ENCODE data around the gene LNPEP. TPM values are rescaled to one million over a fixed set of nuclear protein-coding genes. Genes with fewer than 3 reads are reported as not detected.

Gene LNPEP
- total RNA-seq, 1 experiment from 2014 or later, result 85.5 TPM

DNA sequence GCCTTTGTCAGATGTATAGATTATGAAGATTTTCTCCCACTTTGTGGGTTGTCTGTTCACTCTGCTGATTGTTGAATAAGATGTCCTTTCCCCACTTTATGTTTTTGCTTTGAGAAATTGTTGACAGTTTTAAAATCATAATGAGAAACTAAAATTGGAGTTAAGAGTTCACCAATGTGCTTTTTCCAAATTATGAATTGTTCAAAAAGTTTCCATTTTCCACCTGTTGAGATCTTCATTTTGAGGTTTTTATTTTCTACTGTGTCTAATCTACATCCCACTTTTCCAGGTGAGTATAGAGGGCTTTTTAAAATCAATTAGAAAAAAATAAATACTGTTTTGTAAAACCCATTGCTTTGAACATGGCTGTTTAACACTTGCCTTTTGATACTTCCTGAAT is 55.8 kb downstream of the LNPEP start:
- Mint-ChIP-seq H3K4me1 (ENCODE audit: low read depth, unreplicated experiment) (no peaks in the 10 kb centered on the region), H3K4me3 (ENCODE audit: low read depth, unreplicated experiment) (no peak overlapping the region), H3K27ac (ENCODE audit: unreplicated experiment) (no peak overlapping the region), H3K27me3 (ENCODE audit: unreplicated experiment) (no peaks in the 10 kb centered on the region), H3K9me3 (ENCODE audit: low read depth, unreplicated experiment) (no peaks in the 10 kb centered on the region), H3K36me3 (ENCODE audit: insufficient read depth, unreplicated experiment) (peaks cover 14% of the 10 kb centered on the region)
- intact Hi-C loops (cut with micrococcal nuclease; ENCODE audit: unreplicated experiment), result no loop called here
- DNase-seq, result no peak
- BruUV-seq (replicated peaks), result no TSS peak
- CTCF ChIA-PET, result no interaction called here
- TF ChIP-seq, protein P1, sequence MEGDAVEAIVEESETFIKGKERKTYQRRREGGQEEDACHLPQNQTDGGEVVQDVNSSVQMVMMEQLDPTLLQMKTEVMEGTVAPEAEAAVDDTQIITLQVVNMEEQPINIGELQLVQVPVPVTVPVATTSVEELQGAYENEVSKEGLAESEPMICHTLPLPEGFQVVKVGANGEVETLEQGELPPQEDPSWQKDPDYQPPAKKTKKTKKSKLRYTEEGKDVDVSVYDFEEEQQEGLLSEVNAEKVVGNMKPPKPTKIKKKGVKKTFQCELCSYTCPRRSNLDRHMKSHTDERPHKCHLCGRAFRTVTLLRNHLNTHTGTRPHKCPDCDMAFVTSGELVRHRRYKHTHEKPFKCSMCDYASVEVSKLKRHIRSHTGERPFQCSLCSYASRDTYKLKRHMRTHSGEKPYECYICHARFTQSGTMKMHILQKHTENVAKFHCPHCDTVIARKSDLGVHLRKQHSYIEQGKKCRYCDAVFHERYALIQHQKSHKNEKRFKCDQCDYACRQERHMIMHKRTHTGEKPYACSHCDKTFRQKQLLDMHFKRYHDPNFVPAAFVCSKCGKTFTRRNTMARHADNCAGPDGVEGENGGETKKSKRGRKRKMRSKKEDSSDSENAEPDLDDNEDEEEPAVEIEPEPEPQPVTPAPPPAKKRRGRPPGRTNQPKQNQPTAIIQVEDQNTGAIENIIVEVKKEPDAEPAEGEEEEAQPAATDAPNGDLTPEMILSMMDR (IDR thresholded peaks at IDR 0.05; ENCODE audit: unreplicated experiment), result no peak

DNA sequence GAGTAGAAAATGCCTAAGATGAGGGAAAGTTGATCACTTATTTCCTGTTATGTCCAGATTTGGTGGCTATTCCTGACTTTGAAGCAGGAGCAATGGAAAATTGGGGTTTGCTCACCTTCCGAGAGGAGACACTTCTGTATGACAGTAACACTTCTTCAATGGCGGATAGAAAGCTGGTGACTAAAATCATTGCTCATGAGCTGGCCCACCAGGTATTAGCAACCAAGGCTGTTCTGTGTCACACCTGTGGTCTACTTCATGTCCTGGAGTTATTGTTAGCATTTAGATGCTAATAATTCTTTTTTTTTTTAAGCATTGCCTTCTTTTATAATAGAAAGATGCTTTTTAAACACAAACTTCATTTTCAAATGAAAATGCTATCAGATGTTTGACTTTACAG is 57.9 kb downstream of the LNPEP start:
- intact Hi-C loops (cut with micrococcal nuclease; ENCODE audit: unreplicated experiment), result no loop called here
- no TSS peak for BruUV-seq (replicated peaks)
- CTCF ChIA-PET, result no interaction called here
- TF ChIP-seq, protein P1 (IDR thresholded peaks at IDR 0.05; ENCODE audit: unreplicated experiment), result no peak
- H3K27me3 Mint-ChIP-seq (ENCODE audit: unreplicated experiment), result no peaks in the 10 kb centered on the region
- H3K36me3 Mint-ChIP-seq (ENCODE audit: insufficient read depth, unreplicated experiment), result peaks cover 14% of the 10 kb centered on the region
- no peaks in the 10 kb centered on the region for H3K4me1 Mint-ChIP-seq (ENCODE audit: low read depth, unreplicated experiment)
- H3K4me3 Mint-ChIP-seq (ENCODE audit: low read depth, unreplicated experiment), result no peak overlapping the region
- no peak for DNase-seq
- H3K27ac Mint-ChIP-seq (ENCODE audit: unreplicated experiment), result no peak overlapping the region
- H3K9me3 Mint-ChIP-seq (ENCODE audit: low read depth, unreplicated experiment), result no peaks in the 10 kb centered on the region

DNA sequence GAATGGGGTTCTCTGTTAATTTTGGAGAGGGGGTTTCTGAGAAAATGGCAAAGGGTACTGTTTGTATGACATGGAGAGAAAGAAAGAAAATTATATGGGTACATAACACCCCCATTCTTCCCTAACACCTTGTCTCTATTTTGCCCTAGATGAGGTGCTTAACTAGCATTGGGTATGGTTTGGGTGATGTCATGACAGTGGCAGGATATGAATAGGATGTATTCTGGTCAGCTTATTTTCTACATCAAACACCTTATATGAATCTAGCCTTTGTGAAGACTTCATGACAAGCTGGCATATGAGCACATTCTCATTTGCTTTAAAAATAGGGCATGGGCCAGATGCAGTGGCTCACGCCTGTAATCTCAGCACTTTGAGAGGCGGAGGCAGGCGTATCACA is 58.6 kb downstream of the LNPEP start:
- DNase-seq, result no peak
- CTCF ChIA-PET, result no interaction called here
- Mint-ChIP-seq H3K27me3 (ENCODE audit: unreplicated experiment) (no peaks in the 10 kb centered on the region), H3K9me3 (ENCODE audit: low read depth, unreplicated experiment) (no peaks in the 10 kb centered on the region), H3K36me3 (ENCODE audit: insufficient read depth, unreplicated experiment) (peaks cover 14% of the 10 kb centered on the region), H3K27ac (ENCODE audit: unreplicated experiment) (no peak overlapping the region), H3K4me3 (ENCODE audit: low read depth, unreplicated experiment) (no peak overlapping the region), H3K4me1 (ENCODE audit: low read depth, unreplicated experiment) (no peaks in the 10 kb centered on the region)
- no TSS peak for BruUV-seq (replicated peaks)
- TF ChIP-seq, protein P1 (IDR thresholded peaks at IDR 0.05; ENCODE audit: unreplicated experiment), result no peak
- intact Hi-C loops (cut with micrococcal nuclease; ENCODE audit: unreplicated experiment), result no loop called here

DNA sequence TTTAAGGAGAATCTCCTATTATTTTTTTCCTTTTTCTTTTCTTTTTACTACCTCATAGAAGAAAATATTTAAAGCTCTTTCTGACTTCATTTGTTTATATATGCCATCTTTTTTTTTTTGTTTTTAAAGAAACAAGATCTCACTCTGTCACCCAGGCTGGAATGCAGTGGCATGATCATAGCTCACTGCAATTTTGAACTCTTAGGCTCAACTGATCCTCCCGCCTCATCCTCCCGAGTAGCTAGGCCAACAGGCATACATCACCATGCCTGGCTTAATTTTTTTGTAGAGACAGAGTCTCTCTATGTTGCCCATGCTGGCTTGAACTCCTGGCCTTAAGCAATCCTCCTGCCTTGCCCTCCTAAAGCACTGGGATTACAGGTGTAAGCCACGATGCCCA is 59.5 kb downstream of the LNPEP start:
- BruUV-seq (replicated peaks), result no TSS peak
- Mint-ChIP-seq H3K27me3 (ENCODE audit: unreplicated experiment) (no peaks in the 10 kb centered on the region), H3K4me1 (ENCODE audit: low read depth, unreplicated experiment) (no peaks in the 10 kb centered on the region), H3K36me3 (ENCODE audit: insufficient read depth, unreplicated experiment) (peaks cover 14% of the 10 kb centered on the region), H3K9me3 (ENCODE audit: low read depth, unreplicated experiment) (no peaks in the 10 kb centered on the region), H3K4me3 (ENCODE audit: low read depth, unreplicated experiment) (no peak overlapping the region), H3K27ac (ENCODE audit: unreplicated experiment) (no peak overlapping the region)
- CTCF ChIA-PET, result no interaction called here
- TF ChIP-seq, protein P1 (IDR thresholded peaks at IDR 0.05; ENCODE audit: unreplicated experiment), result no peak
- intact Hi-C loops (cut with micrococcal nuclease; ENCODE audit: unreplicated experiment), result no loop called here
- no peak for DNase-seq
